ENCODE results near the gene PAK6. TPM values are rescaled to one million over a fixed set of nuclear protein-coding genes. Genes with fewer than 3 reads are reported as not detected.
A peak's percentile ranks its signal among the peaks of the same experiment; 100 is the strongest.

Gene PAK6
- total RNA-seq, 4 donors from 2014 or later = 0.72 to 1.5 TPM; not detected in 2

- DNase-seq (ENCODE audit: low spot score) (no peak), ATAC-seq (ENCODE audit: low FRiP score) (no peak)
- no peak for TF ChIP-seq CTCF (IDR thresholded peaks at IDR 0.05)
Observed at GRCh38 chr15:40265355-40265754, 26.5 kb downstream of the PAK6 start.

GRCh38 chr15:40265875-40266274 lies 27.0 kb downstream of the PAK6 start:
- no peak for DNase-seq (ENCODE audit: low spot score)
- no peak for TF ChIP-seq CTCF (IDR thresholded peaks at IDR 0.05)
- no peak for ATAC-seq (ENCODE audit: low FRiP score)

- peak; percentile 48 for DNase-seq (ENCODE audit: low spot score)
- ATAC-seq (ENCODE audit: low FRiP score) = peak; percentile 91
- TF ChIP-seq CTCF (IDR thresholded peaks at IDR 0.05) = no peak
Observed at GRCh38 chr15:40266828-40267304, 28.0 kb downstream of the PAK6 start.

GRCh38 chr15:40267670-40268069 lies 28.8 kb downstream of the PAK6 start:
- no peak for TF ChIP-seq CTCF (IDR thresholded peaks at IDR 0.05)
- DNase-seq (ENCODE audit: low spot score) (no peak), ATAC-seq (ENCODE audit: low FRiP score) (no peak)

GRCh38 chr15:40269604-40270003 lies 30.7 kb downstream of the PAK6 start:
- DNase-seq (ENCODE audit: low spot score) (no peak), ATAC-seq (ENCODE audit: low FRiP score) (no peak)
- no peak for TF ChIP-seq CTCF (IDR thresholded peaks at IDR 0.05)

GRCh38 chr15:40270246-40270995 lies 31.6 kb downstream of the PAK6 start:
- no peak for ATAC-seq (ENCODE audit: low FRiP score)
- TF ChIP-seq CTCF (IDR thresholded peaks at IDR 0.05) = no peak

More at GRCh38 chr15:40270246-40270995, 31.6 kb downstream of the PAK6 start:
- DNase-seq (ENCODE audit: low spot score) = no peak

Data from omental fat pad (tissue), 4 donors.